Hematopoietic multipotent progenitor cell treated with erythropoietin and hydrocortisone succinate and interleukin-3 and kit ligand, for 17 days (in vitro differentiated cells): Measurements from ENCODE around the gene CCDC38.

ENCODE experiments used
- DNase-seq: peaks from one replicate; pipeline ENCODE4 v3.0.0-alpha.2; 2015; ENCODE audit warnings: low spot score

CCDC38 gene

DNA sequence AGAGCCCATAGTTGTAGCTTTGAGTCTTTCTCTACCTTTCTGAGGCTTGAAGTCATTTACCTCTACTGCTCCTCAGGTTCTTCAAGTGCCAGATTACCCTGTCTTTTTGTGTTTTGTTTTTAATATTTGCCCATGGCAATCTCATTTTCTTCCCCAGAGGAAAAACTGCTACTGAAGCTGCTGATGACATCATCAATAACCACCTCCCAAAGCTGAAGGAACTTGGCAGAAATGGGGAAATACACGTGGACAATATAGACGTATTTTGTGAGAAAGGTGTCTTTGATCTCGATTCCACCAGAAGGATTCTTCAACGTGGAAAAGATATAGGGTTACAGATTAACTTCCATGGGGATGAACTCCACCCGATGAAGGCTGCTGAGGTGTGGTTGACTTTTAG is 17.8 kb upstream of the CCDC38 start:
- DNase-seq, result no peak

DNA sequence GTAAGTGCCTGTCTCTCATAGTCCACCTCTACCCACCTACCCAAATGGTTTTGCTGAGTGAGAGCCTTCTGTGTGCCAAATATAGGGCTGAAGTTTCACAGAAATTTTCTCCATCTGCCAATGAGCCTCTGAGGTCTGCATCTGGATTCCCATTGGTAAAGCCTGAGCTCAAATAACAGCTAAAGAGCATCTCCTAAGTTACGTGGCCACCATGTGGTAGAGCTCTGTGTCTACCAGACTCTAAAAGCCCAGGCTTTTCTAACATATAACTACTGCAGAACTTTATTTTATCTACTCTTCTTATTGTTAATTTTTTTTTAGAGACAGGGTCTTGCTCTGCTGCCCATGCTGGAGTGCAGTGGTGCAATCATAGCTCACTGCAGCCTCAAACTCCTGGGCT is 16.7 kb upstream of the CCDC38 start:
- no peak for DNase-seq

DNA sequence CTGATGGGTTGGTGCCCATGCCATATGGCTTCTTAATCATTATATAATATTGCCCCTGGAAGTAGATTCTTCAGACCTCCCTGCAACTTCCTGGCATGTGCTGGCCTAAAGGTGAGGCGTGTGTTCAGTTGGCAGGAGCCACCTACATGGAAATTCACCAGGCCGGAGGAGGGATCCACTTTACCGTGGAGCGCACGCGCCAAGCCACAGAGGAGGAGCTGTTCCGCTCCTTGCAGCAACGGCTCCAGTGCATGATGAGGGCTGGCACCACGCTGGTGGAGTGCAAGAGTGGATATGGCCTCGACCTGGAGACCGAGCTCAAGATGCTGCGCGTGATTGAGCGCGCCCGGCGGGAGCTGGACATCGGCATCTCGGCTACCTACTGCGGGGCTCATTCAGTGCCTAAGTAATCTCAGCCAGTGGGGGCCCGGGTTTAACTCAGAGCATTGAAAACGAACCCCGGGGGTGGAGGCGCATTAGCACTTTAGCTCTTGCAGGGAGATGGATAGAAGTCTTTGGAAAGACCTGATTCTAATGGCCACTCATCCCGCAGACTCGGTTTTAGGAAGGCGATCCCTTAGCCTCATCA is 14.2 kb upstream of the CCDC38 start:
- DNase-seq, result no peak

DNA sequence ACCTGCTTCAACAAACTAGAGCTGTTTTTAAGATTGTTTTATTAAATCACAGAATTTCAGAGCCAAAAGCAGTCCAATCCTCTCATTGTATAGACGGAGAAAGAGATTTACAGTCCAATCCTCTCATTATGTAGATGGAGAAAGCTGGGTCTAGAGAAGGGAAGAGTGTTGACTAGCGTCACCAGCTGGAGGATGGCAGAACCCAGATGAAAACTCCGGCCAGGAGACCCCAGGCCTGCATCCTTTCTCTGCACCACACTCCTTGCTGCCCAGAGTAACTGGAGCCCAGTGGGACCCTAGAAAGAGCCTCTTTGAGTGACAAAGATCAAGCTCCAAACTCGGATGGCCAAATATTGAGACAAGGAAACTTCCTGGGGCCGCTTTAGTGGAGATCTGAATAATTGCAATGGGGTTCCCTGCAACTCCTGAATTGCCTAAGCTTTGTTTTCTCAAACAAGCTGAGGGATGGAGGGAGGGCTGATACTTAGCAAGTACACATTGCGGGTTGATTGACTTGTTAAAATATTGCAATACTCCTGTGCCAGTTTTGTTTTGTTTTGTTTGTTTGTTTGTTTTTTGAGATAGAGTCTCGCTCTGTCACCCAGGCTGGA is 13.2 kb upstream of the CCDC38 start:
- no peak for DNase-seq

DNA sequence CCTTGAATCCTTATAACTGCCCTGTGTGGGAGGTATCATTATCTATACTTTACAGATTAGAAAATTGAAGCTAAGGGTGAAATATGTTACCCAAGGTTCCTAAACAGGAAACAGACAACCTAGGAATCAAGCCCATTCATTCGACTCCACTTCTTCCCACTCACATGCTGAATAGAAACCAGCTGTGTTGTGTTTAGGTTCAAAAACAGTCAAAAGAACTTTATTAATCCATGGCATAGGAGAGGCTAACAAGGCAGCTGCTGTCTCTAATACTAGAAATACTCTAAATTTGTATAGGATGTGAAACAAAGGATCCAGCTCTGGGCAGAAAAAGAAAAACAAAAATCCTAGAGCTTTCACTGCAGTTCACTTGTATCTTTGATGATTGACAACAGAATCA is 10.6 kb upstream of the CCDC38 start:
- no peak for DNase-seq

DNA sequence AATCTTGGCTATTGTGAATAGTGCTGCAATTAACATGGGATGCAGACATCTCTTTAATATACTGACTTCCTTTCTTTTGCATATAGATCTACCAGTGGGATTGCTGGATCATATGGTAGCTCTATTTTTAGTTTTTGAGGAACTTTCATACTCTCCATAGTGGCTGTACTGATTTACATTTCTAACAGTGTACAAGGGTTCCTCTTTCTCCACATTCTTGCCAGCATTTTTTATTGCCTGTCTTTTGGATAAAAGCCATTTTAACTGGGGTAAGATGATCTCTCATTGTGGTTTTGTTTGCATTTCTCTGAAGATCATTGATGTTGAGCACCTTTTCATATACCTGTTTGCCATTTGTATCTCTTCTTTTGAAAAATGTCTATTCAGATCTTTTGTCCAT is 9.1 kb upstream of the CCDC38 start:
- DNase-seq, result no peak

DNA sequence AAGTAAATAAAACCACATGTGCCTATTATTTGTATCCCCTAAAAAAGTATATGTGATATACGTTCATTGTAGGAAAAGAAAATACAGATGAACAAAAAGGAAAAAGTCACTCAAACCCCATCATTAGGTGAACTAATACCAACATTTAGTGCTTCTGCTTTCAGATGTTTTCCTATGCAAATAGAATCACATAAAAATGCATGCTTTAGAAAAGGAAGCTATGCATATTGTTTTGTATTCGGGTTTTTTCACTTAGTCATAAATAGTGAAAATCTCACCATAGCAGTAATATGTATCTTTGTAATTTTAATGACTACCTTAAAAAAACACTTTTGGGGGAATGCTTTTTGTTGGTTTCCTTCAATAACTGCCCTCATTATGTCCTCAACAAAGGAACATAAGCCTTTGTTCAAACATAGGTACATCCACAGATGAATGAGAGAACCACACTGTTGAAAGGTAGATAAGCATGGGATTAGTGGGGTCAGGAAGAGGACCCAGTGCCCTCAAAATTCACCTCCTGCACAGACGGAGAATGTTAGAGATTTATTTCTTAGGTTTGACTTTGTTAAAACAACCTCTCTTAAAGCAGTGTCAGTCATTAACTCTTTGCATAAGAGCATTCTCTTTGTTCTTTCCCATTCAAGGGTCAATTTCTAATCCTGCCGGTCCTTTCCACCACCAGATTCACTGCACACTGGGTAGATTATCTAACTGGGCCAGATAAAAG is 7.2 kb upstream of the CCDC38 start:
- DNase-seq, result no peak

DNA sequence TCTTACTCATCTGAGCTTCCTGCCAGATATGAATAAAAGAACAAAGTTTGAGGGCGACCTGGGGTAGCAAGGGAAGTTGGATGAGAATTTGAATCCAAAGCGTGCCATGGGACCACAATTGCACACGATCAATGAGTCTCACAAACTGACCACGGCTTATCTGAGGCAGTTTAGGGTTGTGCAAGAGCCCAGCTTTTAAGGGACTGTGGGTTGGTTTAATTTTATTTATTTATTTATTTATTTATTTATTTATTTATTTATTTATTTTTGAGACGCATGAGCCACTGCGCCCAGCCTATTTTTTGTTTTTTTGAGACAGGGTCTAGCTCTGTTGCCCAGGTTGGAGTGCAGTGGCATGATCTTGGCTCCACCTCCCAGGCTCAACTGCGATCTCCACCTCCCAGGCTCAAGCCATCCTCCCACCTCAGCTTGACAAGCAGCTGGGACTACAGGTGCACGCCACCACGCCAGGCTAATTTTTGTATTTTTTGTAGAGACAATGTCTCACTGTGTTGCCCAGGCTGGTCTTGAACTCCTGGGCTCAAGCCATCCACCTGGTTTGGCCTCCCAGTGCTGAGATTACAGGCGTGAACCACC is 1.8 kb upstream of the CCDC38 start:
- DNase-seq, result no peak

DNA sequence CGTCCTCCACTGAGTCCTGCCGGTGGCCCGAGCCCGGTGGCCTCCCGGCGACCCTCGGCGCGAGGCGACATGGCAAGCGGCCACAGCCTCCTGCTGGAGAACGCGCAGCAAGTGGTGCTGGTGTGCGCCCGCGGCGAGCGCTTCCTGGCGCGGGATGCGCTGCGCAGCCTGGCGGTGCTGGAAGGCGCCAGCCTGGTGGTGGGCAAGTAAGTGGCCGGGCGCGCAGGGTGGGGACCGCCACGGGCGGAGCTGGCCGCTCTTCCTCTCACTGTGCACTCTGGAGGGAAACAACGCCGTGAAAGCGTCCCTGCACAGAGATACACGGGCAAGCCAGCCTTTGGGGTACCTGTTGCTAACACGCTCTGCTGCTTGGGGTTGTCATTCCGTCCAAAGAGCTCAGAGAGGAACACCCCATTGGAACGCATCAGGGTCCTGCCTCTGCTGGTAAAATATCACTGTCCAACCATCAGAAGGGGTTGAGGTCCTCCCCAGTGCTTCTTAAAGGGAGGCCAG is 972 bp upstream of the CCDC38 start, which contains the start of gene AMDHD1:
Gene AMDHD1 (plus strand): TSS at position 2 of the 513 bp plus-strand sequence. CDS start 68 bp downstream, at position 70.
- DNase-seq, result no peak

DNA sequence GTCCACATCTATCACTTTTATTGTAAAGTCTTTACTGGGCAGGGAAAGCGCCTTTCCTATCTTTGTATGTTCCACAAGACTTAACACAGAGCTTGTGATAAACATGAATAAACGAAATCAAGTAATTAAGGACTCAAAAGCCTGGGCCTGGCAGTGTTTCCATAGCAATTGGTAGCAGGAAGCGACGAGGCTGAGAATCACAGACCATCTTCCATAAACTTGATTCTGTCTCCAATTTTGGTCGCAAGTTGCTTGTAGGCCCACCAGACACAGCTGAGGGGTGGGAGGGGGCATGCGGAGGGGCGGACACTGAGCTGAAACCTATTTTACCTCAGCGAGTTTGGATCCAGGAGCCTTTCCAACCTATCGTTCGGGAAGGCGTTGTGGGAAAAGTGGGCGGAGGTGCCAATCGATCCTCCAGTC is 302 bp downstream of the CCDC38 start:
- no peak for DNase-seq

DNA sequence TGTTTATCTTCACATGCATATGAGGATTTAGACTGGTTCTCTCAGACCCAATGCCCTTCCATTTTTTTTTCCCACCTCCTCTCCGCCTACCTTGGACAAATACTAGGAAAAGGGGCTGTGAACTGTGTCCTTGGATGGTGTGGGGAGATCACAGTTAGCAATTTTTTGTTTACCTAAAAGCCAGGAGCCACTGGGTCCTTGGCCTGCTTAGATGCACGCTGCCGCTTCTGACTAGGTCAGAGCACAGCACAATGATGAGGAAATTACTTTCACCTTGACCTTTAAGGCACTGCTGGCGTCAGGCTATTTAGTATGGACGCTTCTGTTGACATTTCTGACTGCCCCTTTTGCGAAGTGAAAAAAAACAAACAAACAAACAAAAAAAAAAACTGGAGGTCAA is 1.9 kb downstream of the CCDC38 start:
- no peak for DNase-seq

DNA sequence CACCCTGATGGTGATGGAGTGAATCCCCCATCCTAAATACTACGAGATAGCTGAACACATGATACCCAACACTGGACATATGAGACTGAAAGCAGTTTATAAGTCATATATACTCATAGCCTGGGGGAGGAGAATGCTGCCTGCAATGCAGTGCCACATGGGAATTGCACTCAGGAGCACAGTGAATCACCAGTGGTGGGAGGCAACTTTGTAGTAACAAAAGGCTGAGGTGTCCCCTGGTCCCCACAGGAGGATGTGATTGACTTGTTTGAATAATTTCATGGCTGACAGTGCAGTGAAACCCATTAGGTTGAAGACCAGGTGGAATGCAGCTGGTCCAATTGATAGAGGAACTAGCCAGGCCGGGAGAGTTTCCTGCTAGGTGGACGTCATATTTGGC is 20.2 kb downstream of the CCDC38 start:
- no peak for DNase-seq

DNA sequence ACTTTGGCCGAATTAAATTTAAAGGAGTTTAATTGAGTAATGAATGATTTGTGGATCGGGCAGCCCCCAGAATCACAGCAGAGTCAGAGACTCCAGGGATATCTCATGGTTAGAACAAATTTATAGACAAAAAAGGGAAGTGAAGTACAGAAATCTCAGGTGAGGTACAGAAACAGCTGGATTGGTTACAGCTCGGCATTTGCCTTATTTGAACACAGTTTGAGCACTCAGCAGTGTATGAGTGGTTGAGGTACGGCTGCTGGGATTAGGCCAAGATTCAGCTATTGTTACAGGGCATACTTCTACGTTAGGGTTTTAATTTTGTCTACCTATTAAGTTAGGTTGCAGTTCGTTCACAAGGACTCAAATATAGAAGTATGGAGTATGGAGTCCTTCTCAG is 23.3 kb downstream of the CCDC38 start:
- DNase-seq, result no peak

DNA sequence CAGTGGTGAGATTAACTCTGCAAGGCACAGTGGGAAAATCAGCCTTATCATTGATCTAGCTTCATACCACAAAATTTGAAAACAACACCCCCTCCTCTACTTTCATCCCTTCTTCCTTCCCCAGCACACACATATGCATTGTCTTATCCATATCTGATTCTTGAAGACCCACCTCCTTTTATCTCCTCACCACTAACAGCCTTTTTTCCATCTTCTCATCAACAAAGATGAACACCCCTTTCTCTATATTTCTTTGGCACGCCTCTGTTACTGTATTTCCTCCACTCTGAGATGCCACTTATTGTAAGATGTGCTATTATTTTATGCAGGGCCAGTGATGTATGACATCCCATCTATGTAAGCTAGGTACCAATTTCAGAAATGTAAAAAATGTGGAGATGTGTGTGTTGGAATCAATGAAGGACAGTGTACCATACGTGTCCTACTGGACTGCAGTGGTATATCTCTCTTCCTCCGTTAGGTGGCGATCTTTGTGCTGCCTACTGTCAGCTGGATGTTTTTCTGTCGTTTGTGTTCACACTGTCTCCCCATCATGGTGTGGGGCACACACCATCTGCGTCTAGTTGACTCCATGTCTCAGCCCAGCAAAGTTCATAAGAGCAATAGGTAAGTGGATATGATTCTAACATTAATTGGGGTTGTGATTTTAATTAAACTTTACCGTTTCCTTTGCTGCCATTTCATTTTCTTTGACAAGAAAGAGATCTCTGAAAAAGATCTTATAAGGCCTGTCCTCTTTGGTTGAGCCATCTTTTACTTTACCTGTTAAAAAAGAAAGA is 24.0 kb downstream of the CCDC38 start:
- DNase-seq, result peak; percentile 38

DNA sequence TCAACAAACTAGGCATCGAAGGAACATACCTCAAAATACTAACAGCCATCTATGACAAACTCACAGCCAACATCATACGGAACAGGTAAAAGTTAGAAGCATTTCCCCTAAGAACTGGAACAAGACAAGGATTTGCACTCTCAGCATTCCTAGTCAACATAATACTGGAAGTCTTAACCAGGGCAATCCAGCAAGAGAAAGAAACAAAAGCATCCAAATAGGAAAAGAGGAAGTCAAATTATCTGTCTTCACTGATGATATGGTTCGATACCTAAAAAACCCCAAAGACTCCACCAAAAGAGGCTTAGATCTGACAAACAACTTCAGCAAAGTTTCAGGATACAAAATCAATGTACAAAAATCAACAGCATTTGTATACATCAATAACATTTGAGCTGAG is 32.5 kb downstream of the CCDC38 start:
- DNase-seq, result no peak

DNA sequence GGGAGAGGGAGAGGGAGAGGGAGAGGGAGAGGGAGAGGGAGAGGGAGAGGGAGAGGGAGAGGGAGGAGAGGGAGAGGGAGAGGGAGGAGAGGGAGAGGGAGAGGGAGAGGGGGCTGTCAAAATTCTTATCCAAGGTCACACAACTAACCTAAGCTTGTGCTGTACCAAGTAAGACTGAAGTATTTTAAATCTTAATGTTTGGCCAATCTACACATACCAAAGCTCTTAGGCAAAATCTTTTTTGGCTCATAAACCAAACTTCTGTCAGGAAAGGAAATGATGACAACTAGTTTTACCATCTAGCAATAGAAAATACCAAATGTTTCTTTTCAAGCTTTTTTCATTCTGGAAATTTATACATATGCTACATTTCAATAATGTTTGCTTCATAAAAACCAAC is 33.8 kb downstream of the CCDC38 start:
- DNase-seq, result no peak

DNA sequence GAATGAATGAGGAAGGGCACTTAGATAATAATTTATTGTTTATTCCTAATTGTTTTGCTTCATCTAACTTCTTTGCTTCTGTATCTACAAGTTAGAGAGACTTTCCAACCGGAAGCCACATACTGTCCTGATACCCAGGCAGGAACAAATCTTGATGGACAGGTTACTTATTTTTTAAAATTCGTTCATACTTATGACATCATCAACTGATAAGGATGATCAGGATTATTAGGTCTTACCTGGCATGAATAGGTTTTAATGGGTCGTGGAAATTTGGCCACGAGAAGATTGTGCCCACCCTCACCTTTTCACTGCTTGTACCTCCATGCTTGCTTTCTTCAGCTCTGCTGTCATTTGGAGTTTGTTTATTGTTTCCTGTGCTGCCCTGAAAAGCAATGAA is 44.3 kb downstream of the CCDC38 start:
- DNase-seq, result no peak

DNA sequence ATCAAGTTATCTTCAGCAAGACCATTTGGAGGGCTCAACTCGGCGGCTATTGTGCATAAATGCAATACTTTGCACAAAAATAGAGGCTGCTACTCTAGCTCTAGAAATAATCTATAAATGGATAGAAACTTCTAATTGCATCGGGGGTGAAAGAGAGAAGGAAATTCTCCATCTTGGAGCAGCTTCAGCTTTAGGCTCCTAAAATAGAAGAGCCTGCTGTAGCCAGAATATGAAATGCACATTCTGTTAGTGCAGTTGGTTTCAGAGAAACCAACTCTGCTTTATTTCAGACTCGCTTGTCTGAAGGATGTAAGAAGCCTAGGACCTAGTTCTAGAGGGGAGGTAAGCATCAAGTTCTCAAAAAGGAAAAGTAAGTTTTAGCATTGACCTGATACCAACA is 45.6 kb downstream of the CCDC38 start:
- no peak for DNase-seq

DNA sequence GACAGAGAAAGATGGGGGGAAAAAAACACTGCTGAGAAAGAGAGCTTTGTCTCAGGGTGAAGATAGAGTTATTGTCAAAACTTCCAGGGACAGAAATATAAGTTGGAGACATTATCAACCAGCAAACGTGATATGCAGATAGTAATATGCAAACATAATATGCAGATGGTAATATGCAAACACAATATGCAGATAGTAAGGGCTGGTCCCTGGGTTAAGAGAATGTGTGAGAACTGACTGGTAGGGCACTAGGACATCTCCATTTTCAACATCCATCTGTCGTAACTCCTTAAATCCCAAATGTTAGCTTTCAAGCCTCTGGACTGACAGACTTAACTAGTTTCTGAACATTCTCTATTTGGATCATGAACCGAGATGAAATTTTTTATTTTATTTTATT is 51.5 kb downstream of the CCDC38 start:
- DNase-seq, result no peak

DNA sequence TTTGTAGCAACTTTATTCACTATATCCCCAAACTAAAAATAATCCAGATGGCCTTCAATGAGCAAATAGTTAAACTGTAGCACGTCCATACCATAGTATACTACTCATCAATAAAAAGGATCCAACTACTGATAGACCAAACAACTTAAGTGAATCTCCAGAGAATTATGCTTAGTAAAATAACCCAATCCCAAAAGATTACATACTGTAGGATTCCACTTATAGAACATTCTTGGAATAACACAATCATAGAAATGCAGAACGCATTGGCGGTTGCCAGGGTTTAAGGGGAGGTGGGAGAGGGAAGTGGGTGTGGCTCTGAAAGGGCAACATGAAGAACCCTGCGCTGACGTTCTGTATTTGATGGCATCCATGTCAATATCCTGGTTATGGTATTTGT is 55.1 kb downstream of the CCDC38 start:
- no peak for DNase-seq

DNA sequence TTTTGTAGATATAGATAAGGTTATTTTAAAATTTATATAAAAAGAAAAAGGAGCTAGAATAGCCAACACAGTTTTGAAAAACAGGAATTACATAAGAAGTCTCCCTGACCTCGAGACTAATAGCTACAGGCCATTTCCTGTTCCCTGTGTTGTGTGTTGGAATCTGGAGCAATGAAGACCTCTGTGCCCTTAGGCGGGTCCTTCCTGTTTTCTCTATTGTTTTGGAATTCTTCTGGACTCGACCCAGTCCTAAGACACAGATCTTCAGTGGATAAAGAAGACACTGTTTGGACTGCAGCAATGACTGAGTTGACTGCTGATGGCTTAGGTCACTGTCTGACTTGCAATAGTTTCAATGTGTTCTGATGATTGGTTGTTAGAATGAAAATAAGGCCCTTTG is 57.4 kb downstream of the CCDC38 start:
- DNase-seq, result no peak

DNA sequence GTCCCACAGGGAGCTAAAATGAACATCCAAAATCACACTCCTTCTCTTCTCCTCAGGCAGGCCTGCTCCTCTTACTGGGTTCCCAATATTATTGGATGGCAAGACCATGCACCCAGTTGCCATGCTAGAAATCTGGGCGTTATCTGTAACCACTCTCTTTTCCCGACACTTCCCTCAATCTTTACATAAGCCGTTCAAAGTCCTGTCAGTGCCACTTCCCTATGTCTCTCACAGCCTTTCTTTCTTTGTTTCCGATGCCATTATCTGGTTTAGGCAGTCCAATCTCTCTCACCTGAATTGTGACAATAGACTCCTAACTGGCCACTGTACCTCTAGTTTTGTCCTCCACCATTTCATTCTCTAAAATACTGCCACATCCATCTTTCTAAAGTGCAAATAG is 59.5 kb downstream of the CCDC38 start:
- DNase-seq, result no peak
